ENCODE data around the gene KRR1. TPM values are rescaled to one million over a fixed set of nuclear protein-coding genes. Genes with fewer than 3 reads are reported as not detected.

The KRR1 gene
- polyA plus RNA-seq, 1 of the 3 experiments (the other 2 are of a cell fraction): 13.8 TPM

- Histone ChIP-seq H3K4me1 (ENCODE audit: control insufficient read depth in 1 of 2, insufficient read depth in 2 of 2, low read depth in 1 of 2, low read length in 1 of 2) (peaks cover 0 to 23% of the 10 kb centered on the region in 2 experiments; a peak in 3 of 4 replicates), H3K4me3 (ENCODE audit: low read depth in 2 of 2, low read length in 1 of 2) (peak overlapping the region in 1 of 2 experiments; percentile 25; a peak in 1 of 4 replicates), H3K27ac (ENCODE audit: low read depth in 2 of 2, low read length in 1 of 2) (peak overlapping the region; percentile 66 to 75; a peak in 3 of 4 replicates), H3K9me3 (no peaks in the 10 kb centered on the region), H3K36me3 (replicated peaks in 1 of 2; ENCODE audit: control insufficient read depth in 1 of 2, insufficient read depth in 2 of 2, low read length in 1 of 2) (peaks cover 10 to 51% of the 10 kb centered on the region in 2 experiments), H3K4me2 (peak overlapping the region; percentile 70), H3K79me2 (ENCODE audit: insufficient read depth) (peaks cover 80% of the 10 kb centered on the region), H4K20me1 (ENCODE audit: insufficient read depth) (no peaks in the 10 kb centered on the region), H2AFZ (ENCODE audit: low read depth) (no peak overlapping the region), H3K27me3 (ENCODE audit: insufficient read depth) (no peaks in the 10 kb centered on the region), H3F3A (replicated peaks; ENCODE audit: insufficient read depth) (peaks cover 65% of the 10 kb centered on the region), H3K9ac (no peak overlapping the region), H3K9me2 (no peaks in the 10 kb centered on the region)
- TF ChIP-seq CTCF (IDR thresholded peaks at IDR 0.05) (peak; percentile 66), RAD21 (IDR thresholded peaks at IDR 0.05; ENCODE audit: low read length) (peak; percentile 25; the same call in 1 of the 2 replicates), EZH2phosphoT487 (IDR thresholded peaks at IDR 0.05; ENCODE audit: borderline replicate concordance, low read depth) (no peak), SMC3 (IDR thresholded peaks at IDR 0.05; ENCODE audit: low read depth, low read length) (peak; percentile 44), FOXJ3 (CRISPR knock-in tag; IDR thresholded peaks at IDR 0.05) (no peak)
- POLR2A ChIA-PET: interaction anchor here (0.5 kb wide), 1 partner anchor 9 kb away, joined by 3 read pairs; no protein-coding TSS in a partner anchor
- peak; percentile 24 for DNase-seq
- CTCF ChIA-PET: interaction anchor here (0.7 to 1.9 kb wide), 2 partner anchors 9 to 14 kb away, joined by 3 to 6 read pairs; no protein-coding TSS in a partner anchor
Observed at GRCh38 chr12:75488553-75488952, 22.9 kb downstream of the KRR1 start.

- no peak for DNase-seq
- H2AFZ ChIP-seq (ENCODE audit: low read depth): no peak overlapping the region
- WGBS (ENCODE audit: low lambda C conversion rate): 100% methylated on average over 4 of the region's 4 CpGs
- H3K9me3 ChIP-seq: no peaks in the 10 kb centered on the region
- peaks cover 0 to 25% of the 10 kb centered on the region in 2 experiments for H3K4me1 ChIP-seq (ENCODE audit: control insufficient read depth in 1 of 2, insufficient read depth in 2 of 2, low read depth in 1 of 2, low read length in 1 of 2)
- no peaks in the 10 kb centered on the region for H3K27me3 ChIP-seq (ENCODE audit: insufficient read depth)
- no peaks in the 10 kb centered on the region for H3K9me2 ChIP-seq
- peaks cover 80% of the 10 kb centered on the region for H3K79me2 ChIP-seq (ENCODE audit: insufficient read depth)
- ChIA-PET CTCF (interaction anchor here (0.8 to 1.5 kb wide), 5 partner anchors 17 to 798 kb away, joined by 3 to 5 read pairs (median 3); partner anchors contain the start of genes GLIPR1L1 and GLIPR1L2), POLR2A (no interaction called here)
- TF ChIP-seq TEAD4 (IDR thresholded peaks at IDR 0.05; ENCODE audit: borderline replicate concordance, insufficient read depth): no peak
- no peak for TF ChIP-seq YY1 (IDR thresholded peaks at IDR 0.05; ENCODE audit: low read depth)
- no peak for TF ChIP-seq RAD21 (IDR thresholded peaks at IDR 0.05; ENCODE audit: low read length)
- no peak for TF ChIP-seq JUND (IDR thresholded peaks at IDR 0.05)
- TF ChIP-seq FOXJ3 (CRISPR knock-in tag; IDR thresholded peaks at IDR 0.05): no peak
- no peak for TF ChIP-seq TCF12 (IDR thresholded peaks at IDR 0.05)
- TF ChIP-seq EP300 (IDR thresholded peaks at IDR 0.05; ENCODE audit: borderline replicate concordance in 1 of 2, low read depth in 1 of 2, low read length in 1 of 2): no peak
- TF ChIP-seq TAF1 (IDR thresholded peaks at IDR 0.05; ENCODE audit: borderline replicate concordance, low read depth, low read length): no peak
- no peak for TF ChIP-seq IRF3 (IDR thresholded peaks at IDR 0.05; ENCODE audit: low read depth, low read length)
- TF ChIP-seq CHD2 (IDR thresholded peaks at IDR 0.05; ENCODE audit: low read length, partially characterized antibody): no peak
- no peak for TF ChIP-seq USF2 (IDR thresholded peaks at IDR 0.05; ENCODE audit: borderline replicate concordance, low read depth, low read length)
- TF ChIP-seq SIN3A (IDR thresholded peaks at IDR 0.05; ENCODE audit: borderline replicate concordance, low read depth, low read length): no peak
- TF ChIP-seq PBX3 (IDR thresholded peaks at IDR 0.05): no peak
- TF ChIP-seq USF1 (IDR thresholded peaks at IDR 0.05; ENCODE audit: borderline replicate concordance, low read depth): no peak
- H3K27ac ChIP-seq (ENCODE audit: low read depth in 2 of 2, low read length in 1 of 2): peak overlapping the region in 1 of 2 experiments; percentile 75; a peak in 1 of 4 replicates
- H3K4me3 ChIP-seq (ENCODE audit: low read depth in 2 of 2, low read length in 1 of 2): no peak overlapping the region
- H3K4me2 ChIP-seq: 0 out of 2 replicates have a peak overlapping the region, but pooled peaks have one; percentile 50
- H4K20me1 ChIP-seq (ENCODE audit: insufficient read depth): no peaks in the 10 kb centered on the region
- H3K9ac ChIP-seq: no peak overlapping the region
- H3K36me3 ChIP-seq (replicated peaks in 1 of 2; ENCODE audit: control insufficient read depth in 1 of 2, insufficient read depth in 2 of 2, low read length in 1 of 2): peaks cover 0 to 40% of the 10 kb centered on the region in 2 experiments
- peaks cover 64% of the 10 kb centered on the region for H3F3A ChIP-seq (replicated peaks; ENCODE audit: insufficient read depth)
Observed at GRCh38 chr12:75487308-75487707, 24.1 kb downstream of the KRR1 start.

All from SK-N-SH (cell line).